Activated CD4-positive, alpha-beta memory T cell treated with anti-CD3 and anti-CD28 coated beads, Interleukin-2, amount 10 ng/mL, durations not matched to agents 7 days and 5 days (primary cell): ENCODE results near the gene GNLY. TPM values are rescaled to one million over a fixed set of nuclear protein-coding genes. Genes with fewer than 3 reads are reported as not detected.
A peak's percentile ranks its signal among the peaks of the same experiment; 100 is the strongest.

Source experiments
- CTCF ChIA-PET: fragments of 350-600 bp; sonication (Branson Sonifier 250); formaldehyde crosslinking; loops from one replicate; lab custom pipeline; 2021; ENCODE audit warnings: antibody characterized with exemption, inconsistent platforms; lab: Charles Lee
- POLR2A ChIA-PET: fragments of 350-600 bp; sonication (Branson Sonifier 250); formaldehyde crosslinking; loops from one replicate; lab custom pipeline; 2021; ENCODE audit warnings: antibody characterized with exemption; lab: Charles Lee
- DNase-seq: peaks from one replicate; pipeline ENCODE4 v3.0.0-alpha.2; 2020
- H3K27ac Mint-ChIP-seq: one replicate; pipeline ENCODE4 v1.8.0; 2021; ENCODE audit warnings: mild to moderate bottlenecking, mixed read lengths
- H3K27me3 Mint-ChIP-seq: one replicate; pipeline ENCODE4 v1.8.0; 2021; ENCODE audit warnings: mixed read lengths
- H3K36me3 Mint-ChIP-seq: one replicate; pipeline ENCODE4 v1.8.0; 2021; ENCODE audit warnings: low read depth, mixed read lengths
- H3K4me1 Mint-ChIP-seq: one replicate; pipeline ENCODE4 v1.8.0; 2021; ENCODE audit warnings: mixed read lengths
- H3K4me3 Mint-ChIP-seq: one replicate; pipeline ENCODE4 v1.8.0; 2021; ENCODE audit warnings: mild to moderate bottlenecking, mixed read lengths
- H3K9me3 Mint-ChIP-seq: one replicate; pipeline ENCODE4 v1.8.0; 2021; ENCODE audit warnings: mixed read lengths
- total RNA-seq, 2 experiments: library from RNA; stranded (reverse); gene quantifications; one replicate each; pipeline ENCODE4 v1.2.3, GENCODE V29; 2021

GNLY gene
- total RNA-seq, 2 experiments from 2014 or later = 569 to 599 TPM

GRCh38 chr2:85704800-85705679, 10.9 kb downstream of the GNLY start:
- DNase-seq = peak; percentile 70
- ChIA-PET POLR2A (interaction anchor here (0.7 to 8.3 kb wide), 9 partner anchors 8 to 401 kb away, joined by 3 to 99 read pairs (median 4); partner anchors contain the start of genes GNLY, MAT2A, PTCD3 and SFTPB), CTCF (interaction anchor here (0.9 to 8.9 kb wide), 12 partner anchors 8 to 184 kb away, joined by 3 to 135 read pairs (median 6); partner anchors contain the start of genes GNLY and ST3GAL5)
- H3K27ac Mint-ChIP-seq = peak overlapping the region; percentile 86
- H3K4me1 Mint-ChIP-seq = peaks cover 84% of the 10 kb centered on the region
- H3K27me3 Mint-ChIP-seq = peaks cover 5% of the 10 kb centered on the region
- H3K36me3 Mint-ChIP-seq = peaks cover 14% of the 10 kb centered on the region
- H3K9me3 Mint-ChIP-seq = no peaks in the 10 kb centered on the region
- H3K4me3 Mint-ChIP-seq = peak overlapping the region; percentile 26

- H3K27ac Mint-ChIP-seq = peak overlapping the region; percentile 86
- H3K4me1 Mint-ChIP-seq = peaks cover 89% of the 10 kb centered on the region
Observed at GRCh38 chr2:85705680-85706039, 11.5 kb downstream of the GNLY start.

GRCh38 chr2:85706063-85706462, 11.9 kb downstream of the GNLY start:
- Mint-ChIP-seq H3K36me3 (peaks cover 14% of the 10 kb centered on the region), H3K9me3 (no peaks in the 10 kb centered on the region), H3K27ac (peak overlapping the region; percentile 86), H3K27me3 (peaks cover 5% of the 10 kb centered on the region), H3K4me1 (peaks cover 88% of the 10 kb centered on the region), H3K4me3 (no peak overlapping the region)
- DNase-seq = no peak
- ChIA-PET POLR2A (interaction anchor here (0.8 to 8.3 kb wide), 4 partner anchors 26 to 400 kb away, joined by 3 to 99 read pairs (median 4); partner anchors contain the start of genes PTCD3 and TGOLN2), CTCF (interaction anchor here (0.6 to 8.9 kb wide), 13 partner anchors 9 to 69 kb away, joined by 3 to 135 read pairs (median 9); partner anchors contain the start of gene GNLY)

More at GRCh38 chr2:85705680-85706039, 11.5 kb downstream of the GNLY start:
- Mint-ChIP-seq H3K36me3 (peaks cover 14% of the 10 kb centered on the region), H3K27me3 (peaks cover 5% of the 10 kb centered on the region), H3K4me3 (no peak overlapping the region), H3K9me3 (no peaks in the 10 kb centered on the region)
- CTCF ChIA-PET = interaction anchor here (1.0 to 8.9 kb wide), 13 partner anchors 8 to 184 kb away, joined by 3 to 135 read pairs (median 8); partner anchors contain the start of genes GNLY and ST3GAL5
- DNase-seq = no peak
- POLR2A ChIA-PET = interaction anchor here (0.7 to 8.3 kb wide), 4 partner anchors 25 to 401 kb away, joined by 3 to 99 read pairs (median 4); partner anchors contain the start of genes PTCD3, SFTPB and TGOLN2

GRCh38 chr2:85706599-85707296, 12.6 kb downstream of the GNLY start:
- H3K9me3 Mint-ChIP-seq = no peaks in the 10 kb centered on the region
- H3K4me3 Mint-ChIP-seq = no peak overlapping the region
- POLR2A ChIA-PET = interaction anchor here (0.8 to 8.3 kb wide), 7 partner anchors 9 to 70 kb away, joined by 3 to 99 read pairs (median 4); no protein-coding TSS in a partner anchor
- peak overlapping the region; percentile 86 for H3K27ac Mint-ChIP-seq
- H3K36me3 Mint-ChIP-seq = peaks cover 14% of the 10 kb centered on the region
- peaks cover 5% of the 10 kb centered on the region for H3K27me3 Mint-ChIP-seq
- DNase-seq = no peak
- H3K4me1 Mint-ChIP-seq = peaks cover 86% of the 10 kb centered on the region
- CTCF ChIA-PET = interaction anchor here (0.6 to 8.9 kb wide), 15 partner anchors 9 to 70 kb away, joined by 3 to 135 read pairs (median 7); partner anchors contain the start of gene GNLY

- peak overlapping the region; percentile 86 for H3K27ac Mint-ChIP-seq
- H3K27me3 Mint-ChIP-seq = peaks cover 5% of the 10 kb centered on the region
- no peaks in the 10 kb centered on the region for H3K9me3 Mint-ChIP-seq
- H3K4me3 Mint-ChIP-seq = no peak overlapping the region
- peak; percentile 75 for DNase-seq
- peaks cover 14% of the 10 kb centered on the region for H3K36me3 Mint-ChIP-seq
- ChIA-PET POLR2A (interaction anchor here (1.1 to 8.3 kb wide), 8 partner anchors 9 to 112 kb away, joined by 3 to 99 read pairs (median 4); partner anchors contain the start of gene RNF181), CTCF (interaction anchor here (0.9 to 8.9 kb wide), 14 partner anchors 10 to 421 kb away, joined by 3 to 135 read pairs (median 6); partner anchors contain the start of genes GNLY and USP39)
- peaks cover 80% of the 10 kb centered on the region for H3K4me1 Mint-ChIP-seq
Observed at GRCh38 chr2:85707304-85707703, 13.1 kb downstream of the GNLY start.

GRCh38 chr2:85708641-85709040, 14.5 kb downstream of the GNLY start:
- POLR2A ChIA-PET = interaction anchor here (0.9 to 8.3 kb wide), 5 partner anchors 10 to 152 kb away, joined by 3 to 99 read pairs (median 7); no protein-coding TSS in a partner anchor
- no peak overlapping the region for H3K4me3 Mint-ChIP-seq

GRCh38 chr2:85709401-85709811, 15.2 kb downstream of the GNLY start:
- Mint-ChIP-seq H3K4me3 (no peak overlapping the region), H3K4me1 (peaks cover 70% of the 10 kb centered on the region), H3K36me3 (peaks cover 4% of the 10 kb centered on the region), H3K27me3 (peaks cover 5% of the 10 kb centered on the region), H3K27ac (no peak overlapping the region), H3K9me3 (no peaks in the 10 kb centered on the region)
- DNase-seq = no peak
- POLR2A ChIA-PET = interaction anchor here (0.9 to 8.3 kb wide), 2 partner anchors 29 to 153 kb away, joined by 3 to 99 read pairs; no protein-coding TSS in a partner anchor
- CTCF ChIA-PET = interaction anchor here (0.8 to 8.9 kb wide), 8 partner anchors 11 to 96 kb away, joined by 3 to 135 read pairs (median 4); no protein-coding TSS in a partner anchor

More at GRCh38 chr2:85708641-85709040, 14.5 kb downstream of the GNLY start:
- Mint-ChIP-seq H3K9me3 (no peaks in the 10 kb centered on the region), H3K27ac (no peak overlapping the region), H3K4me1 (peaks cover 70% of the 10 kb centered on the region), H3K36me3 (peaks cover 7% of the 10 kb centered on the region), H3K27me3 (peaks cover 5% of the 10 kb centered on the region)
- no peak for DNase-seq
- CTCF ChIA-PET = interaction anchor here (0.8 to 8.9 kb wide), 11 partner anchors 11 to 97 kb away, joined by 3 to 135 read pairs (median 5); no protein-coding TSS in a partner anchor

- ChIA-PET POLR2A (interaction anchor here (8.3 kb wide), 1 partner anchor 30 kb away, joined by 99 read pairs; no protein-coding TSS in a partner anchor), CTCF (interaction anchor here (0.9 to 8.9 kb wide), 7 partner anchors 9 to 101 kb away, joined by 3 to 135 read pairs (median 3); no protein-coding TSS in a partner anchor)
- DNase-seq = no peak
- H3K4me1 Mint-ChIP-seq = peaks cover 69% of the 10 kb centered on the region
- no peaks in the 10 kb centered on the region for H3K9me3 Mint-ChIP-seq
- H3K27ac Mint-ChIP-seq = no peak overlapping the region
- H3K27me3 Mint-ChIP-seq = peaks cover 5% of the 10 kb centered on the region
- H3K36me3 Mint-ChIP-seq = no peaks in the 10 kb centered on the region
- no peak overlapping the region for H3K4me3 Mint-ChIP-seq
Observed at GRCh38 chr2:85710687-85711577, 16.8 kb downstream of the GNLY start.

- ChIA-PET CTCF (interaction anchor here (0.9 to 2.8 kb wide), 4 partner anchors 17 to 75 kb away, joined by 3 to 11 read pairs (median 4); no protein-coding TSS in a partner anchor), POLR2A (no interaction called here)
- Mint-ChIP-seq H3K27me3 (peaks cover 5% of the 10 kb centered on the region), H3K36me3 (no peaks in the 10 kb centered on the region), H3K27ac (no peak overlapping the region), H3K4me1 (peaks cover 68% of the 10 kb centered on the region), H3K4me3 (no peak overlapping the region), H3K9me3 (no peaks in the 10 kb centered on the region)
- DNase-seq = no peak
Observed at GRCh38 chr2:85711578-85712060, 17.5 kb downstream of the GNLY start.

- Mint-ChIP-seq H3K4me3 (no peak overlapping the region), H3K4me1 (peaks cover 61% of the 10 kb centered on the region), H3K36me3 (no peaks in the 10 kb centered on the region), H3K27ac (no peak overlapping the region), H3K9me3 (no peaks in the 10 kb centered on the region), H3K27me3 (peaks cover 7% of the 10 kb centered on the region)
- ChIA-PET CTCF (interaction anchor here (0.9 to 2.8 kb wide), 7 partner anchors 12 to 75 kb away, joined by 3 to 11 read pairs (median 4); no protein-coding TSS in a partner anchor), POLR2A (no interaction called here)
- no peak for DNase-seq
Observed at GRCh38 chr2:85712336-85712735, 18.2 kb downstream of the GNLY start.
